ENCODE results near the gene SLC8A1. TPM values are rescaled to one million over a fixed set of nuclear protein-coding genes. Genes with fewer than 3 reads are reported as not detected.

Gene SLC8A1
- total RNA-seq, 3 donors from 2014 or later, result 8.2 to 14.2 (median 12.2) TPM

DNA sequence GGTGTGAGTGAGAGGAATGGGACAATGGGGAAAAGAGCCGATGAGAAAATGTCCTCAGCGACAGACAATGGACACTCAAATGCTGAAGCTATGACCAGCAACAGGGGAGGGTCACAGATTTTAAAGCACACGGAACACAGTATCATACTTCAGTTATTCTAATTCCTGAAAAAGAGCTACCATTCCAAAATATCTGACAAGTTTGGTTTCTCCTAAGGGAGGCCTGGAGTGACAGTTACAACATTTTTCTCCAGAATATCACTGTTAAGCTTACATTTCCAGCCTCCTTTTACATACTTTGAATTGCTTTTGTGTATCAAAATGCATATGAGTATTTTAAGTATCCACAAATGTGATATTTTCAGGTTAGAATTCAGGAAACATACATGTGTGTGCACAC, 351.2 kb downstream of the SLC8A1 start:
- intact Hi-C loops (cut with DNase I; ENCODE audit: low total_unique reads), result no loop called here
- no peaks in the 10 kb centered on the region for H3K36me3 ChIP-seq
- no peak overlapping the region for H3K4me3 ChIP-seq
- H3K9me3 ChIP-seq, result no peaks in the 10 kb centered on the region
- no peaks in the 10 kb centered on the region for H3K27me3 ChIP-seq
- TF ChIP-seq, protein P1, sequence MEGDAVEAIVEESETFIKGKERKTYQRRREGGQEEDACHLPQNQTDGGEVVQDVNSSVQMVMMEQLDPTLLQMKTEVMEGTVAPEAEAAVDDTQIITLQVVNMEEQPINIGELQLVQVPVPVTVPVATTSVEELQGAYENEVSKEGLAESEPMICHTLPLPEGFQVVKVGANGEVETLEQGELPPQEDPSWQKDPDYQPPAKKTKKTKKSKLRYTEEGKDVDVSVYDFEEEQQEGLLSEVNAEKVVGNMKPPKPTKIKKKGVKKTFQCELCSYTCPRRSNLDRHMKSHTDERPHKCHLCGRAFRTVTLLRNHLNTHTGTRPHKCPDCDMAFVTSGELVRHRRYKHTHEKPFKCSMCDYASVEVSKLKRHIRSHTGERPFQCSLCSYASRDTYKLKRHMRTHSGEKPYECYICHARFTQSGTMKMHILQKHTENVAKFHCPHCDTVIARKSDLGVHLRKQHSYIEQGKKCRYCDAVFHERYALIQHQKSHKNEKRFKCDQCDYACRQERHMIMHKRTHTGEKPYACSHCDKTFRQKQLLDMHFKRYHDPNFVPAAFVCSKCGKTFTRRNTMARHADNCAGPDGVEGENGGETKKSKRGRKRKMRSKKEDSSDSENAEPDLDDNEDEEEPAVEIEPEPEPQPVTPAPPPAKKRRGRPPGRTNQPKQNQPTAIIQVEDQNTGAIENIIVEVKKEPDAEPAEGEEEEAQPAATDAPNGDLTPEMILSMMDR (IDR thresholded peaks at IDR 0.05), result no peak
- TF ChIP-seq POLR2A (IDR thresholded peaks at IDR 0.05), result no peak
- no peak for TF ChIP-seq POLR2AphosphoS5 (IDR thresholded peaks at IDR 0.05)
- DNase-seq (ENCODE audit: low spot score in 2 of 2), result no peak
- no peaks in the 10 kb centered on the region for H3K4me1 ChIP-seq
- H3K27ac ChIP-seq, result no peak overlapping the region

DNA sequence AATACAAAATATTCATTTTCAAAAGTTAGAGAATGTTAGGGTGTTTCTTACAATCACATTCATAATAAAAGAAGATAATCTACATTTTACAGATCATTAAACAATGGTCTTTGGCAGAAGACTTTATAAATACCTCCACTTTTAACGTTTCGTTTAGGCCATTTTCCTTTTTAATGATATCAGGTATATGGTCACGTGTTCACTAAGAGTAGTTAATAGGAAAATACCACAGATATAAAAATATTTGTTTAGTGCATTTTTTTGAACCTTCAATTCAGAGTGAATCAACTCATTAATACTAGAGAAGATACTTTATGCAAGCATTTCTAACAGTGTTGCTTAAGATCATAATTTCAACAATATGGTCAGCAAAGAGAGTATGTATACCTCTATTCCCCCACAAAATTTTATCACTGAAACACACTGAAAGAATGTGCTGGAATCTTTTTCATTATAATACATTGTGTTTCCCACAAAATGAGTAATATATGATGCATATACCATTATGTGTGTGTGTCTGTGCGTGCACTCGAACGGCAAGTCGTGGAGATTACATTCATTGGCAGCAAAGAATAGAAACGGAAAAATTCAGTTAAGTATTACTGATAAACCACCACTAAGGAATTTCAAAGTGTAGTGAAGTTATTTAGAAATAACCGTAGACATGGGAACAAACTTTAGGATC, 353.0 kb downstream of the SLC8A1 start:
- DNase-seq (ENCODE audit: low spot score in 2 of 2), result no peak
- H3K27ac ChIP-seq, result no peak overlapping the region
- intact Hi-C loops (cut with DNase I; ENCODE audit: low total_unique reads), result no loop called here

GRCh38 chr2:40097691-40098385, 354.1 kb downstream of the SLC8A1 start:
- no peak overlapping the region for H3K27ac ChIP-seq
- no peaks in the 10 kb centered on the region for H3K27me3 ChIP-seq
- TF ChIP-seq POLR2A (IDR thresholded peaks at IDR 0.05) (no peak), POLR2AphosphoS5 (IDR thresholded peaks at IDR 0.05) (no peak)
- TF ChIP-seq, protein P1 (IDR thresholded peaks at IDR 0.05), result no peak
- H3K9me3 ChIP-seq, result no peaks in the 10 kb centered on the region
- H3K4me3 ChIP-seq, result no peak overlapping the region
- H3K4me1 ChIP-seq, result no peaks in the 10 kb centered on the region
- intact Hi-C loops (cut with DNase I; ENCODE audit: low total_unique reads), result no loop called here
- no peak for DNase-seq (ENCODE audit: low spot score in 2 of 2)
- no peaks in the 10 kb centered on the region for H3K36me3 ChIP-seq

More for the DNA sequence above, 353.0 kb downstream of the SLC8A1 start:
- Histone ChIP-seq H3K4me1 (no peaks in the 10 kb centered on the region), H3K36me3 (no peaks in the 10 kb centered on the region), H3K4me3 (no peak overlapping the region), H3K9me3 (no peaks in the 10 kb centered on the region), H3K27me3 (no peaks in the 10 kb centered on the region)
- TF ChIP-seq, protein P1 (IDR thresholded peaks at IDR 0.05), result no peak
- TF ChIP-seq POLR2AphosphoS5 (IDR thresholded peaks at IDR 0.05), result no peak
- no peak for TF ChIP-seq POLR2A (IDR thresholded peaks at IDR 0.05)

GRCh38 chr2:40096360-40096759, 355.5 kb downstream of the SLC8A1 start:
- Histone ChIP-seq H3K4me3 (no peak overlapping the region), H3K9me3 (no peaks in the 10 kb centered on the region), H3K4me1 (no peaks in the 10 kb centered on the region), H3K27ac (no peak overlapping the region), H3K36me3 (no peaks in the 10 kb centered on the region), H3K27me3 (no peaks in the 10 kb centered on the region)
- DNase-seq (ENCODE audit: low spot score in 2 of 2), result no peak
- TF ChIP-seq, protein P1 (IDR thresholded peaks at IDR 0.05), result no peak
- no peak for TF ChIP-seq POLR2AphosphoS5 (IDR thresholded peaks at IDR 0.05)
- no peak for TF ChIP-seq POLR2A (IDR thresholded peaks at IDR 0.05)
- intact Hi-C loops (cut with DNase I; ENCODE audit: low total_unique reads), result no loop called here

DNA sequence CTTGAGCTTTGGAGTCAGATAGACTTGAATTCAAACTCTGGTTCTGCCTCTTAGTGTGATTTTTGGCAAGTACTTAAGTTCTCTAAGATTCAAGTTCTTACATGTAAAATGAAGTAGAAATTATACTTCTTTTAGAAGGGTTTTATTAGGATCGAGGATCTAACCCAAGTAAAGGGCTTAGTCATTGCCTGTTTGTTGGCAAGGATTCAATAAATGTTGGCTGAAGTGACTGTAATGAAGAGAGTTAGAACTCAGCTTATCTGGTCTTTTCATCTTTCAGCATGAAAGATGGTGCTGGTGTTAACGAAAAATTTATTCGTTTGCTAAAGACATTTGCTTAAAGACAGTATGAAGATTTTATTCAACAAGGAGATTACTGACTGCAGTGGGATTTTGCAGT, 356.9 kb downstream of the SLC8A1 start:
- intact Hi-C loops (cut with DNase I; ENCODE audit: low total_unique reads), result no loop called here
- Histone ChIP-seq H3K9me3 (no peaks in the 10 kb centered on the region), H3K27ac (no peak overlapping the region), H3K27me3 (no peaks in the 10 kb centered on the region), H3K4me1 (no peaks in the 10 kb centered on the region), H3K36me3 (no peaks in the 10 kb centered on the region), H3K4me3 (no peak overlapping the region)
- TF ChIP-seq POLR2AphosphoS5 (IDR thresholded peaks at IDR 0.05) (no peak), POLR2A (IDR thresholded peaks at IDR 0.05) (no peak)
- TF ChIP-seq, protein P1 (IDR thresholded peaks at IDR 0.05), result no peak
- no peak for DNase-seq (ENCODE audit: low spot score in 2 of 2)

Data from breast epithelium (tissue), 4 donors.